SK-N-SH (cell line): Measurements from ENCODE around the gene C11orf86. TPM values are rescaled to one million over a fixed set of nuclear protein-coding genes. Genes with fewer than 3 reads are reported as not detected.

Experiments used
- CTCF ChIA-PET: fragments of 300-600, 350-600 bp; formaldehyde crosslinking; extraction: SDS; loops from one replicate; lab custom pipeline; 2021; lab: Yijun Ruan, JAX
- POLR2A ChIA-PET: fragments of 350-600 bp; sonication (Branson Sonifier 250); formaldehyde crosslinking; extraction: SDS; loops from one replicate; lab custom pipeline; 2020; ENCODE audit warnings: antibody characterized with exemption, inconsistent platforms; lab: Yijun Ruan, JAX
- DNase-seq: peaks from one replicate; pipeline ENCODE4 v3.0.0; 2012
- H2AFZ ChIP-seq: fragments of 200-600 bp; sonication (generic); 2 replicates; pipeline ENCODE4 v1.8.1; 2016; ENCODE audit warnings: antibody characterized with exemption, mild to moderate bottlenecking, low read depth
- H3F3A ChIP-seq: fragments of 200-600 bp; sonication (generic); replicated peaks from 2 replicates; pipeline ENCODE3; 2016; ENCODE audit warnings: antibody characterized with exemption, mild to moderate bottlenecking; ENCODE audit not compliant: insufficient read depth
- H3K27ac ChIP-seq, 2 experiments: fragments of 200-500 bp in 1 of 2; fragments of 200-600 bp in 1 of 2; sonication (Bioruptor generic) in 1 of 2; sonication (generic), shearing (Covaris generic) in 1 of 2; 2 replicates each; pipeline versions ENCODE4 v1.5.1 to v1.6.1; 2014 to 2016; ENCODE audit warnings: low read depth in 2 of 2, inconsistent platforms in 1 of 2, low read length in 1 of 2, mild to moderate bottlenecking in 1 of 2, mixed read lengths in 1 of 2
- H3K27me3 ChIP-seq: fragments of 200-600 bp; sonication (generic), shearing (Covaris generic); 2 replicates; pipeline ENCODE4 v1.6.1; 2016; ENCODE audit warnings: mixed run types; ENCODE audit not compliant: insufficient read depth
- H3K36me3 ChIP-seq, 2 experiments: fragments of 200-500 bp in 1 of 2; fragments of 200-600 bp in 1 of 2; sonication (Bioruptor generic) in 1 of 2; sonication (generic) in 1 of 2; replicated peaks in 1 of 2; 2 replicates each; pipeline versions ENCODE3 to v1.5.1; 2014 to 2016; ENCODE audit warnings: low read length in 1 of 2, mild to moderate bottlenecking in 1 of 2; ENCODE audit not compliant: insufficient read depth in 2 of 2, control insufficient read depth in 1 of 2
- H3K4me1 ChIP-seq, 2 experiments: fragments of 200-500 bp in 1 of 2; fragments of 200-600 bp in 1 of 2; sonication (Bioruptor generic) in 1 of 2; sonication (generic), shearing (Covaris generic) in 1 of 2; 2 replicates each; pipeline versions ENCODE4 v1.5.1 to v1.6.1; 2014 to 2016; ENCODE audit warnings: low read depth in 1 of 2, low read length in 1 of 2, mixed run types in 1 of 2; ENCODE audit not compliant: insufficient read depth in 2 of 2, control insufficient read depth in 1 of 2
- H3K4me2 ChIP-seq: fragments of 200-600 bp; sonication (generic), shearing (Covaris generic); 2 replicates; pipeline ENCODE4 v1.6.1; 2017; ENCODE audit warnings: mixed run types
- H3K4me3 ChIP-seq, 2 experiments: fragments of 200-500 bp in 1 of 2; fragments of 200-600 bp in 1 of 2; sonication (Bioruptor generic) in 1 of 2; sonication (generic), shearing (Covaris generic) in 1 of 2; 2 replicates each; pipeline versions ENCODE4 v1.5.1 to v1.8.1; 2014 to 2016; ENCODE audit warnings: low read depth in 2 of 2, inconsistent platforms in 1 of 2, low read length in 1 of 2, mild to moderate bottlenecking in 1 of 2, mixed read lengths in 1 of 2, moderate library complexity in 1 of 2
- H3K79me2 ChIP-seq: fragments of 200-600 bp; sonication (generic); 2 replicates; pipeline ENCODE4 v1.8.1; 2017; ENCODE audit warnings: mild to moderate bottlenecking; ENCODE audit not compliant: insufficient read depth
- H3K9ac ChIP-seq: fragments of 200-600 bp; sonication (generic); 2 replicates; pipeline ENCODE4 v1.6.1; 2017; ENCODE audit warnings: mixed run types
- H3K9me2 ChIP-seq: fragments of 200-600 bp; sonication (generic); 2 replicates; pipeline ENCODE4 v1.6.1; 2017; ENCODE audit warnings: mixed run types
- H3K9me3 ChIP-seq: fragments of 200-600 bp; sonication (generic); 2 replicates; pipeline ENCODE4 v1.6.1; 2017; ENCODE audit warnings: mixed run types, mild to moderate bottlenecking, moderate library complexity
- H4K20me1 ChIP-seq: fragments of 200-600 bp; sonication (generic); 2 replicates; pipeline ENCODE4 v1.6.1; 2017; ENCODE audit warnings: mild to moderate bottlenecking, mixed run types; ENCODE audit not compliant: insufficient read depth
- CHD2 ChIP-seq: fragments of 150-350 bp; IDR thresholded peaks from 2 replicates; pipeline ENCODE4 v1.6.1; 2018; ENCODE audit warnings: low read length; ENCODE audit not compliant: partially characterized antibody
- EP300 ChIP-seq, 2 experiments: IDR thresholded peaks; 2 replicates each; pipeline versions ENCODE4 v1.4.0 to v1.6.1; 2012; ENCODE audit warnings: borderline replicate concordance in 1 of 2, low read depth in 1 of 2, low read length in 1 of 2
- EZH2phosphoT487 ChIP-seq: fragments of 200-600 bp; sonication (generic); IDR thresholded peaks from 2 replicates; pipeline ENCODE4 v1.6.1; 2017; ENCODE audit warnings: low read depth, mixed run types, mild to moderate bottlenecking, antibody characterized with exemption, moderate library complexity, borderline replicate concordance
- FOXJ3 ChIP-seq: sonication (generic); formaldehyde crosslinking; IDR thresholded peaks from 2 replicates; pipeline ENCODE4 v1.5.1; 2020; ENCODE audit warnings: mild to moderate bottlenecking, missing genetic modification reagents
- GATA2 ChIP-seq: sonication (generic); formaldehyde crosslinking; IDR thresholded peaks from 2 replicates; pipeline ENCODE4 v1.5.0; 2020; ENCODE audit warnings: mild to moderate bottlenecking, missing genetic modification reagents
- JUND ChIP-seq: IDR thresholded peaks from 2 replicates; pipeline ENCODE4 v1.4.0; 2012
- MXI1 ChIP-seq: IDR thresholded peaks from 2 replicates; pipeline ENCODE4 v1.6.1; 2012; ENCODE audit warnings: mild to moderate bottlenecking, low read depth, low read length, improper control_type of control experiment
- NFIC ChIP-seq: IDR thresholded peaks from 2 replicates; pipeline ENCODE4 v1.4.0; 2012; ENCODE audit warnings: borderline replicate concordance
- NRF1 ChIP-seq: IDR thresholded peaks from 2 replicates; pipeline ENCODE4 v1.6.1; 2012; ENCODE audit warnings: low read depth, mild to moderate bottlenecking, low read length
- RCOR1 ChIP-seq: fragments of 150-350 bp; IDR thresholded peaks from 2 replicates; pipeline ENCODE4 v1.6.1; 2017; ENCODE audit warnings: antibody characterized with exemption, low read length
- TCF12 ChIP-seq: IDR thresholded peaks from 2 replicates; pipeline ENCODE4 v1.4.0; 2012
- TEAD4 ChIP-seq: IDR thresholded peaks from 2 replicates; pipeline ENCODE4 v1.4.0; 2012; ENCODE audit warnings: mild to moderate bottlenecking, borderline replicate concordance; ENCODE audit not compliant: insufficient read depth
- YY1 ChIP-seq: IDR thresholded peaks from 2 replicates; pipeline ENCODE4 v1.4.0; 2012; ENCODE audit warnings: low read depth, mild to moderate bottlenecking
- WGBS: methylation state at CpG from one replicate; pipeline ENCODE4 v1.1.6; 2017; ENCODE audit warnings: low lambda C conversion rate; 5-methylcytosine and 5-hydroxymethylcytosine counted together
- polyA plus RNA-seq, 3 experiments: library from polyadenylated mRNA; depleted of rRNA; stranded (reverse); fragments of >200 nt; gene quantifications; 2 replicates each; pipeline ENCODE4 v1.2.3, GENCODE V29; 2012
- TF ChIP-seq, protein P1 (sequence below): fragments of 150-350 bp; IDR thresholded peaks from 2 replicates; pipeline ENCODE4 v1.6.1; 2017; ENCODE audit warnings: antibody characterized with exemption, low read length, low read depth, borderline replicate concordance
- TF ChIP-seq, protein P2 (sequence below): fragments of 150-350 bp; IDR thresholded peaks from 2 replicates; pipeline ENCODE4 v1.6.1; 2016; ENCODE audit warnings: mild to moderate bottlenecking, low read depth, low read length
- TF ChIP-seq, protein P3 (sequence below): IDR thresholded peaks from 2 replicates; pipeline ENCODE4; 2012
- TF ChIP-seq, protein P4 (sequence below): IDR thresholded peaks from 2 replicates; pipeline ENCODE4 v1.4.0; 2012; ENCODE audit warnings: low read depth, borderline replicate concordance

The C11orf86 gene
- polyA plus RNA-seq, 1 of the 3 experiments (the other 2 are of a cell fraction) = 0.08 TPM

DNA sequence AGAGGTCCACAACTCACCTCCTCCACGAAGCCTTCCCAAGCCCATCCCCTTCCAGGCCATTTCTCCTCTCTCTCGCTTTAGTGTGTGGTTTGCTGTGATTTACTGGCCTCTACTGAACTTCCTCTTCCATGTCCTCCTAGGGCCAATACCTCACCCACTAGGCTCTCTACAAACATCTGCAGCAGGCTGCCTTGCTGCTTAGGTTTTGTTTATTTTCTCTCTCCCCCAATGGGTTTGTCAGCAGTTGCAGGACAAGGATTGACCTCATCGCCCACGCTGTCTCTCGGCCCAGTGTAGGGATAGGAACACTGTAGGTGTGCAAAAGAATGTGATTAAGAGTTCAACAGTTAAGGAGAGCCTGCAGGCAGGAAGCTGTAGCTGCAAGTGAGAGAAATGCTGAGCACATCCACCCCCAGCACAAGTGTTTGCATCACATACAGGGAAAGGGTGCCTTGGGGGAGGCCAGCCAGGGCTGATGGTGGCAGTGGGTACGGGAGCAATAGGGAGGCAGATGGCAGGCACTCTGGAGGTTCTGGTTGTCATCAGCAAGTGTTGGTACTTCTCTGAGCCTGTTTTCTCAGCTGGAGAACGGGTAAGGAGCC lies 18.3 kb upstream of the C11orf86 start:
- H2AFZ ChIP-seq = no peak overlapping the region
- no peaks in the 10 kb centered on the region for H4K20me1 ChIP-seq
- no peaks in the 10 kb centered on the region for H3K79me2 ChIP-seq
- H3K9me2 ChIP-seq = no peaks in the 10 kb centered on the region
- POLR2A ChIA-PET = no interaction called here
- TF ChIP-seq GATA2 (CRISPR knock-in tag) (no peak), RCOR1 (no peak), JUND (no peak), FOXJ3 (CRISPR knock-in tag) (no peak), YY1 (no peak), TEAD4 (no peak), EZH2phosphoT487 (no peak), EP300 (IDR thresholded peaks at IDR 0.05; ENCODE audit: borderline replicate concordance in 1 of 2, low read depth in 1 of 2, low read length in 1 of 2) (no peak), NFIC (no peak), CHD2 (no peak)
- TF ChIP-seq, protein P1, sequence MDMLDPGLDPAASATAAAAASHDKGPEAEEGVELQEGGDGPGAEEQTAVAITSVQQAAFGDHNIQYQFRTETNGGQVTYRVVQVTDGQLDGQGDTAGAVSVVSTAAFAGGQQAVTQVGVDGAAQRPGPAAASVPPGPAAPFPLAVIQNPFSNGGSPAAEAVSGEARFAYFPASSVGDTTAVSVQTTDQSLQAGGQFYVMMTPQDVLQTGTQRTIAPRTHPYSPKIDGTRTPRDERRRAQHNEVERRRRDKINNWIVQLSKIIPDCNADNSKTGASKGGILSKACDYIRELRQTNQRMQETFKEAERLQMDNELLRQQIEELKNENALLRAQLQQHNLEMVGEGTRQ = no peak
- TF ChIP-seq, protein P2, sequence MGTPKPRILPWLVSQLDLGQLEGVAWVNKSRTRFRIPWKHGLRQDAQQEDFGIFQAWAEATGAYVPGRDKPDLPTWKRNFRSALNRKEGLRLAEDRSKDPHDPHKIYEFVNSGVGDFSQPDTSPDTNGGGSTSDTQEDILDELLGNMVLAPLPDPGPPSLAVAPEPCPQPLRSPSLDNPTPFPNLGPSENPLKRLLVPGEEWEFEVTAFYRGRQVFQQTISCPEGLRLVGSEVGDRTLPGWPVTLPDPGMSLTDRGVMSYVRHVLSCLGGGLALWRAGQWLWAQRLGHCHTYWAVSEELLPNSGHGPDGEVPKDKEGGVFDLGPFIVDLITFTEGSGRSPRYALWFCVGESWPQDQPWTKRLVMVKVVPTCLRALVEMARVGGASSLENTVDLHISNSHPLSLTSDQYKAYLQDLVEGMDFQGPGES = no peak
- TF ChIP-seq, protein P3, sequence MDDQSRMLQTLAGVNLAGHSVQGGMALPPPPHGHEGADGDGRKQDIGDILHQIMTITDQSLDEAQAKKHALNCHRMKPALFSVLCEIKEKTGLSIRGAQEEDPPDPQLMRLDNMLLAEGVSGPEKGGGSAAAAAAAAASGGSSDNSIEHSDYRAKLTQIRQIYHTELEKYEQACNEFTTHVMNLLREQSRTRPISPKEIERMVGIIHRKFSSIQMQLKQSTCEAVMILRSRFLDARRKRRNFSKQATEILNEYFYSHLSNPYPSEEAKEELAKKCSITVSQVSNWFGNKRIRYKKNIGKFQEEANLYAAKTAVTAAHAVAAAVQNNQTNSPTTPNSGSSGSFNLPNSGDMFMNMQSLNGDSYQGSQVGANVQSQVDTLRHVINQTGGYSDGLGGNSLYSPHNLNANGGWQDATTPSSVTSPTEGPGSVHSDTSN = no peak
- TF ChIP-seq, all 33 proteins: peak for 0
- H3K4me2 ChIP-seq = no peak overlapping the region
- H3K9me3 ChIP-seq = no peaks in the 10 kb centered on the region
- peaks cover 5 to 41% of the 10 kb centered on the region in 2 experiments for H3K4me1 ChIP-seq
- H3K4me3 ChIP-seq = no peak overlapping the region
- 81% methylated on average over 7 of the region's 7 CpGs for WGBS
- H3K27ac ChIP-seq = no peak overlapping the region
- H3K27me3 ChIP-seq = no peaks in the 10 kb centered on the region
- no peak for DNase-seq
- H3K36me3 ChIP-seq = no peaks in the 10 kb centered on the region
- CTCF ChIA-PET = interaction anchor here (0.6 to 10.2 kb wide), 4 partner anchors 19 to 526 kb away, joined by 3 to 54 read pairs (median 3); partner anchors contain the start of gene C11orf86
- peaks cover 5% of the 10 kb centered on the region for H3F3A ChIP-seq
- H3K9ac ChIP-seq = no peak overlapping the region

DNA sequence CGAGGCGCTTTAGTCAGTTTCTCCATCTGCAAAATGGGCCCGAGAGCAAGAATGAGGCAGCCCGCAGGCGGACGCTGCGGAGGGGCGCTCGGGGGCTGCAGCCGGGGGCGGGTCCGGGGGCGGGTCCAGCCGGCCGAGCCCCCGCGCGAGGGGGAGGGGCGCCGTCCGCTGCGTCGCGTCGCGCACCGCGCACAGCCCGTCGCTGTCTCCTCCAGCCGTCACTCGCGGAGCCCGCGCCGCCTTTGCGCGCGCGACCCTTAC lies 17.2 kb upstream of the C11orf86 start:
- H3K79me2 ChIP-seq = no peaks in the 10 kb centered on the region
- H3K4me1 ChIP-seq = peaks cover 0 to 31% of the 10 kb centered on the region in 2 experiments; a peak in 3 of 4 replicates
- H3K27me3 ChIP-seq = no peaks in the 10 kb centered on the region
- H2AFZ ChIP-seq = peak overlapping the region; percentile 88; the same call in 1 of the 2 replicates
- 0% methylated on average over 1 of the region's 40 CpGs for WGBS
- peak overlapping the region; percentile 88 for H3K4me2 ChIP-seq
- H3F3A ChIP-seq = peaks cover 5% of the 10 kb centered on the region
- peak overlapping the region; percentile 67 to 73 for H3K4me3 ChIP-seq
- H4K20me1 ChIP-seq = no peaks in the 10 kb centered on the region
- H3K9me3 ChIP-seq = no peaks in the 10 kb centered on the region
- no peak for TF ChIP-seq TCF12
- 0 out of 2 replicates have a peak, but pooled peaks have one; percentile 13 for TF ChIP-seq NRF1
- TF ChIP-seq RCOR1 = no peak
- TF ChIP-seq YY1 = no peak
- TF ChIP-seq, protein P3 = no peak
- TF ChIP-seq, protein P4, sequence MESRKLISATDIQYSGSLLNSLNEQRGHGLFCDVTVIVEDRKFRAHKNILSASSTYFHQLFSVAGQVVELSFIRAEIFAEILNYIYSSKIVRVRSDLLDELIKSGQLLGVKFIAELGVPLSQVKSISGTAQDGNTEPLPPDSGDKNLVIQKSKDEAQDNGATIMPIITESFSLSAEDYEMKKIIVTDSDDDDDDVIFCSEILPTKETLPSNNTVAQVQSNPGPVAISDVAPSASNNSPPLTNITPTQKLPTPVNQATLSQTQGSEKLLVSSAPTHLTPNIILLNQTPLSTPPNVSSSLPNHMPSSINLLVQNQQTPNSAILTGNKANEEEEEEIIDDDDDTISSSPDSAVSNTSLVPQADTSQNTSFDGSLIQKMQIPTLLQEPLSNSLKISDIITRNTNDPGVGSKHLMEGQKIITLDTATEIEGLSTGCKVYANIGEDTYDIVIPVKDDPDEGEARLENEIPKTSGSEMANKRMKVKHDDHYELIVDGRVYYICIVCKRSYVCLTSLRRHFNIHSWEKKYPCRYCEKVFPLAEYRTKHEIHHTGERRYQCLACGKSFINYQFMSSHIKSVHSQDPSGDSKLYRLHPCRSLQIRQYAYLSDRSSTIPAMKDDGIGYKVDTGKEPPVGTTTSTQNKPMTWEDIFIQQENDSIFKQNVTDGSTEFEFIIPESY = no peak
- no peak for TF ChIP-seq MXI1
- ChIA-PET POLR2A (interaction anchor here (1.3 kb wide), 1 partner anchor 102 kb away, joined by 4 read pairs; no protein-coding TSS in a partner anchor), CTCF (interaction anchor here (0.6 to 10.2 kb wide), 3 partner anchors 18 to 116 kb away, joined by 3 to 54 read pairs (median 3); partner anchors contain the start of gene C11orf86)
- H3K9ac ChIP-seq = peak overlapping the region; percentile 59; the same call in 1 of the 2 replicates
- H3K9me2 ChIP-seq = no peaks in the 10 kb centered on the region
- peak overlapping the region in 1 of 2 experiments; percentile 47; a peak in 2 of 4 replicates for H3K27ac ChIP-seq
- peak; percentile 89 for DNase-seq
- no peaks in the 10 kb centered on the region for H3K36me3 ChIP-seq
